Activated CD8-positive, alpha-beta T cell treated with anti-CD3 and anti-CD28 coated beads for 36 hours (primary cell): ENCODE results near the gene VSIR. TPM values are rescaled to one million over a fixed set of nuclear protein-coding genes. Genes with fewer than 3 reads are reported as not detected.

Experiments
- ATAC-seq: fragments of 200-7000 bp; cut with Tn5 transposase; one replicate; pipeline ENCODE4 v1.10.0; 2021; ENCODE audit warnings: mild to moderate bottlenecking, moderate library complexity
- CTCF ChIA-PET: fragments of 350-600 bp; sonication (Branson Sonifier 250); formaldehyde crosslinking; loops from one replicate; lab custom pipeline; 2021; ENCODE audit warnings: antibody characterized with exemption; lab: Charles Lee
- POLR2A ChIA-PET: fragments of 350-600 bp; sonication (Branson Sonifier 250); formaldehyde crosslinking; loops from one replicate; lab custom pipeline; 2021; ENCODE audit warnings: antibody characterized with exemption; lab: Charles Lee
- DNase-seq: peaks from one replicate; pipeline ENCODE4 v3.0.0-alpha.2; 2020
- H3K27ac Mint-ChIP-seq: one replicate; pipeline ENCODE4 v1.8.0; 2021; ENCODE audit warnings: mild to moderate bottlenecking, mixed read lengths
- H3K27me3 Mint-ChIP-seq: one replicate; pipeline ENCODE4 v1.8.0; 2021; ENCODE audit warnings: mixed read lengths
- H3K36me3 Mint-ChIP-seq: one replicate; pipeline ENCODE4 v1.8.0; 2021; ENCODE audit warnings: low read depth, mixed read lengths
- H3K4me1 Mint-ChIP-seq: one replicate; pipeline ENCODE4 v1.8.0; 2021; ENCODE audit warnings: low read depth, mixed read lengths
- H3K4me3 Mint-ChIP-seq: one replicate; pipeline ENCODE4 v1.8.0; 2021; ENCODE audit warnings: mild to moderate bottlenecking, moderate library complexity, mixed read lengths
- H3K9me3 Mint-ChIP-seq: one replicate; pipeline ENCODE4 v1.8.0; 2021; ENCODE audit warnings: mixed read lengths
- intact Hi-C: fragments of 100-400 bp; cut with micrococcal nuclease; formaldehyde crosslinking; loops from one replicate; pipeline ENCODE4 v1.10.0; 2022
- total RNA-seq, 2 experiments: library from RNA; stranded (reverse); gene quantifications; one replicate each; pipeline ENCODE4 v1.2.3, GENCODE V29; 2021
- TF ChIP-seq, protein P1 (sequence below): fragments of 200-600 bp; IDR thresholded peaks from one replicate; pipeline ENCODE4 v1.8.0; 2022; ENCODE audit warnings: antibody characterized with exemption, mild to moderate bottlenecking

VSIR gene
- total RNA-seq = 10 to 100 TPM; 59.6 to 61.0 TPM

- peaks cover 66% of the 10 kb centered on the region for H3K4me1 Mint-ChIP-seq
- H3K27me3 Mint-ChIP-seq = no peaks in the 10 kb centered on the region
- H3K4me3 Mint-ChIP-seq = peak within 1 kb of the TSS; percentile 91
- ChIA-PET CTCF (interaction anchor here (0.7 to 10.5 kb wide), 36 partner anchors 8 to 396 kb away, joined by 3 to 108 read pairs (median 5); no protein-coding TSS in a partner anchor), POLR2A (interaction anchor here (0.6 to 9.2 kb wide), 24 partner anchors 9 to 581 kb away, joined by 3 to 116 read pairs (median 6); partner anchors contain the start of gene C10orf105)
- intact Hi-C loops = loop anchor here (5.0 kb wide), 1 partner anchor 39 kb away; no protein-coding TSS in a partner anchor
- TF ChIP-seq, protein P1, sequence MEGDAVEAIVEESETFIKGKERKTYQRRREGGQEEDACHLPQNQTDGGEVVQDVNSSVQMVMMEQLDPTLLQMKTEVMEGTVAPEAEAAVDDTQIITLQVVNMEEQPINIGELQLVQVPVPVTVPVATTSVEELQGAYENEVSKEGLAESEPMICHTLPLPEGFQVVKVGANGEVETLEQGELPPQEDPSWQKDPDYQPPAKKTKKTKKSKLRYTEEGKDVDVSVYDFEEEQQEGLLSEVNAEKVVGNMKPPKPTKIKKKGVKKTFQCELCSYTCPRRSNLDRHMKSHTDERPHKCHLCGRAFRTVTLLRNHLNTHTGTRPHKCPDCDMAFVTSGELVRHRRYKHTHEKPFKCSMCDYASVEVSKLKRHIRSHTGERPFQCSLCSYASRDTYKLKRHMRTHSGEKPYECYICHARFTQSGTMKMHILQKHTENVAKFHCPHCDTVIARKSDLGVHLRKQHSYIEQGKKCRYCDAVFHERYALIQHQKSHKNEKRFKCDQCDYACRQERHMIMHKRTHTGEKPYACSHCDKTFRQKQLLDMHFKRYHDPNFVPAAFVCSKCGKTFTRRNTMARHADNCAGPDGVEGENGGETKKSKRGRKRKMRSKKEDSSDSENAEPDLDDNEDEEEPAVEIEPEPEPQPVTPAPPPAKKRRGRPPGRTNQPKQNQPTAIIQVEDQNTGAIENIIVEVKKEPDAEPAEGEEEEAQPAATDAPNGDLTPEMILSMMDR = peak; percentile 93
- DNase-seq (peak; percentile 95), ATAC-seq (peak; percentile 74)
- peaks cover 26% of the 10 kb centered on the region for H3K36me3 Mint-ChIP-seq
- peak within 1 kb of the TSS; percentile 95 for H3K27ac Mint-ChIP-seq
- peaks cover 3% of the 10 kb centered on the region for H3K9me3 Mint-ChIP-seq
Observed at GRCh38 chr10:71773221-71773971, at the start of gene VSIR. TSS of gene VSIR (minus strand) at chr10:71773520. CDS start at chr10:71773439, 81 bp downstream.

- intact Hi-C loops = no loop called here
Observed at GRCh38 chr10:71821909-71822763, 48.8 kb upstream of the VSIR start.

DNA sequence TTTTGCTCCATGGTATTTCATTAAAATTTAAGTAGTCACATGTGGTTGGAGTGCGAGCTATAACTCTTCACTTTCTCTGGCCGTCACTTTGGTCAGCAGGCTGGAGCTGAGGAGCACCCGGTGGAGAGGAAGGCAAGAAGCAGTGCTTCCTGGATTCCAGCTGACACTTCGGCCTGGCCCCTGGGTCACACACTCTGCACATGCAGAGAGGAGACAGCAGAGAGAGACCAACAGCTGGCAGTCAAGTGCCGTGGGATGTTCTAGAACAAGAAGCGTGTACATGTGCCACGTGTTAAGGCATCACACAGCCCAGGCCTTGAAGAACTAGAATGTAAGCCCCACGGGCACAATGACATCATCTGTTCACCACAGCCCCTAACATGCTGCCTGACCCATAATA is 47.6 kb upstream of the VSIR start:
- ATAC-seq (no peak), DNase-seq (no peak)
- H3K27ac Mint-ChIP-seq = peak overlapping the region; percentile 15
- peaks cover 15% of the 10 kb centered on the region for H3K4me1 Mint-ChIP-seq
- no peaks in the 10 kb centered on the region for H3K9me3 Mint-ChIP-seq
- no peak overlapping the region for H3K4me3 Mint-ChIP-seq
- TF ChIP-seq, protein P1 = no peak
- no peaks in the 10 kb centered on the region for H3K27me3 Mint-ChIP-seq
- intact Hi-C loops = no loop called here
- CTCF ChIA-PET = interaction anchor here (0.6 kb wide), 1 partner anchor 169 kb away, joined by 3 read pairs; no protein-coding TSS in a partner anchor
- POLR2A ChIA-PET = no interaction called here
- peaks cover 41% of the 10 kb centered on the region for H3K36me3 Mint-ChIP-seq

More at GRCh38 chr10:71821909-71822763, 48.8 kb upstream of the VSIR start:
- peak overlapping the region; percentile 60 for H3K27ac Mint-ChIP-seq
- peaks cover 15% of the 10 kb centered on the region for H3K4me1 Mint-ChIP-seq
- ChIA-PET POLR2A (no interaction called here), CTCF (interaction anchor here (0.8 to 1.0 kb wide), 3 partner anchors 10 to 116 kb away, joined by 3 to 4 read pairs (median 3); no protein-coding TSS in a partner anchor)
- no peaks in the 10 kb centered on the region for H3K9me3 Mint-ChIP-seq
- no peaks in the 10 kb centered on the region for H3K27me3 Mint-ChIP-seq
- peak; percentile 83 for ATAC-seq
- TF ChIP-seq, protein P1 = no peak
- DNase-seq = peak; percentile 56
- peaks cover 38% of the 10 kb centered on the region for H3K36me3 Mint-ChIP-seq
- no peak overlapping the region for H3K4me3 Mint-ChIP-seq

DNA sequence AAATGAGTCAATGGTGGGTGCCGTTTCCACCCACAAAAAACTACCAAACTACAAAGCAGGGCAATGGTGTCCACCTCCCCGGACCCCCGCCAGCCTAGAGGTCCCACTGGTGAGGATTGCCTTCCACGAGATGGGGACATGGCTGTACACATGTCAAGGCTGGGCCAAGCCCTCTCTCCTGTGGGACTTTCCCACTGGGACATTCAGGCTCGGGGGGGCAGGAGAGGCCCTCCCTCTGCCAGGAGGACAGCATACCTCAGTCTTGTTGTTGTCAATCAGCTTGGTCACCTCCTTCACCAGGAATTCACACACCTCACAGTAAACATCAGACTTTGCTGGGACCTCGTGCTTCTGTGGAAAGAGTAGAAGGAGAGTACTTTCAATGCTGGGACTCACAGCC is 46.7 kb upstream of the VSIR start:
- POLR2A ChIA-PET = no interaction called here
- H3K9me3 Mint-ChIP-seq = no peaks in the 10 kb centered on the region
- peaks cover 43% of the 10 kb centered on the region for H3K36me3 Mint-ChIP-seq
- H3K27ac Mint-ChIP-seq = no peak overlapping the region
- CTCF ChIA-PET = interaction anchor here (0.7 to 2.4 kb wide), 3 partner anchors 46 to 123 kb away, joined by 3 to 8 read pairs (median 3); no protein-coding TSS in a partner anchor
- TF ChIP-seq, protein P1 = no peak
- no peak overlapping the region for H3K4me3 Mint-ChIP-seq
- DNase-seq = no peak
- peaks cover 15% of the 10 kb centered on the region for H3K4me1 Mint-ChIP-seq
- ATAC-seq = no peak
- H3K27me3 Mint-ChIP-seq = no peaks in the 10 kb centered on the region
- intact Hi-C loops = no loop called here
